ENCODE measurements around the gene PEX13.

- no peak for TF ChIP-seq MAX (IDR thresholded peaks at IDR 0.05)
- TF ChIP-seq JUND (IDR thresholded peaks at IDR 0.05): no peak
- no peak for TF ChIP-seq YY1 (IDR thresholded peaks at IDR 0.05)
- no peak for TF ChIP-seq GABPA (IDR thresholded peaks at IDR 0.05 in 1 of 2, conservative IDR thresholded peaks at IDR 0.05 in 1 of 2)
Measured at GRCh38 chr2:60977562-60977895, 40.0 kb upstream of the PEX13 start.
